ENCODE data around the gene FCHSD2.
"Not testable (repeated sequence)": the region's sequence is repeated elsewhere in the genome, so short reads cannot be mapped to it uniquely, and the experiment has no call there.

Gene FCHSD2

GRCh38 chr11:73147771-73148681, 5.9 kb upstream of the FCHSD2 start:
- DNase-seq: no peak

DNA sequence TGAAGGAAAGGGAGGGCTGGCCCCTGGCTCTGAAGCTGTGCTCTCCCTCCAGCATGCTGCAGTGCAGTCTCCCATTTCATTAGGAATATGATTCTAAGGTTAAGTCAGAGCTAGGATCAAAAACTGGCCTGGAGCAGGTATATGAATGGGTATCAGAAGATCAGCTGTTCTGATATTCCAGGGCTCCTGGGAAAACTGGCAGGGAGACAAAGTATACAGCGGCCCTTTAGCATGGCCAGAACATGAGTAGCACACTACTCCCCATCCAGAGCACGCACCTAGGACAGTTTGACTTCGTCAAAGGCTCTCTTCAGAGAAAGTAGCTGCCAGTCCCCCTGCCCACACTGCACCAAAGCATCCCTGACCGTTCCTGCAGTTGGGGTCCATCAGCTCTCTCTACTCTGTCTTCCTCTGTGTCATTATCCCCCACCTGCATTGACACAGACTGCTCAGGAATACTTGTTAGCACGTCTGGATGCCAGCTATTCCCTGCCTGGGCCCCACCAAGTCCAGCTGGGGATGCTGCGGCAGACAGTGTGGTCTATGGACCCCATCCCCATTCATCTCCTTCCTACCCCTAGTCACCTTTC, 4.0 kb upstream of the FCHSD2 start:
- no peak for DNase-seq

DNA sequence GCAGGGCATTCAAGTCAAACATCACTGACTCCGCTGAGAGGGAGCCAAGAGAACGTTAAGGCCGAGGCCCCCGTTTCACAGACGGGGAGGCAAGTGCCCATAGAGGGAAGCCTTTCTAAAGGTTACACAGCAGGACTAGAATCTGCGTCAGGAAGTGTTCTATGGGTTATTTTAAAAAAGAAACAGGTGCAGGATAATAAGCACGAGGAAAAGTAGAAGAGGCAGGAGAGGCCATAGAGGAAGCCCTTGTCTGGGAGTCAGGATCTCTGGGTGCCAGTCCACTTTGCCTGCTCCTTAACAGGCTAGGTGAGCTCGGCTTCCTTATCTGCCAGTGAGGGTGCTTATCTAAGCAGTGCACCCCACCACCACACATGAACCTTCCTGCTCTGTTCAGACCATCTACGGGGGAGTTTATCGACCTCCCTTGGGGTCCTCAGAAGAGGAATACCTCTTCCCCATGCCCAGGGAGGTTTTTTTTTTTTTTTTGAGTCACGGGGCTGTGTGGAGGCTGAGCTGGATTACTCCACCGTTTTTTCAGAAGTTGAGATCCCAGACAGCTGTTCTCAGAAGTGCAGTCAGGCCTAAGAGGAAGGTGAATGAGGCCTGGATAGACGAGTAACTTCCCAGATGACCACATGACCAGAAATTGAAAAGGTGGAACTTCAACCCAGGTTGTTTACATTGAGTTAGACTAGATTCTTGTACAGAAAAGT, 1.2 kb upstream of the FCHSD2 start:
- DNase-seq: no peak

DNA sequence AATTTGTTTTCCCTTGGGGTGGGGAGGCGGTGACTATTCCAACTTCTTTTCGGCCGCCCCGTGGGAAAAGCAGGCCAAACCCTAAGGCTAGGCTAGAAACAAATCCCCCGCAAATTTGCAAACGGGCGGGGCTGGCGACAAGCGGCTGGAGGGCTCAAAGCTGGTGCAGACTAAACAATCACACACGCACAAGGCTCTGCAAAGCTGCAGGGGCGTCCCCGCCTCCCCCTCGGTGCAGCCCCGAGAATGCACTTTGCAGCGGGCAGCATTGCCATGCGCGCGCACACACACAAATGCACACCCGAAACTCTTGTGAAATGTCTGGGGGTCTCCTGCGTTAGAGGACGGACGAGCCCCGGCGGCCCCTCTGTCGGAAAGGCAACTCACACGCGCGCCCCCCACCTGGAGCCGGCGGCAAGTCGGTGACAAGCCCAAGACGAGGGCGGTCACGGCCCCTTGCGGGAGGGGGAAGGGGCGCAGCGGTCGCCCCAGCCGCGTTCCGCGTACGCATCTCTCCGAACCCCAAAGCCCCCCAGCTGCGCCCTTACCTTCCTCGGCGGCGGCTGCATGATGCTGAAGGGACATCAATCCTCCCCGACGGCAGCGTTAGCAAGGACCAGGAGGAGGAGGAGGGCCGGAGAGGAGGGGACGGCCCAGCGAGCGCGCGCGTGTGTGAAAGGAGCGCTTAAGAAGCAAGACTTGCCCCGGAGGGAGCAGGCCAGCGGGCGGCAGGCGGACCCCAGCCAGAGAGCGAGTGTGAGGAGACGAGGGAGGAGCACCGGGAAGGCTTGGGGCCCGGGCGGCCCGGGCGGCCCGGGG, 600 bp downstream of the FCHSD2 start:
- peak; percentile 67 to 69 for DNase-seq

GRCh38 chr11:73141031-73141308, 1.1 kb downstream of the FCHSD2 start:
- DNase-seq: no peak

DNA sequence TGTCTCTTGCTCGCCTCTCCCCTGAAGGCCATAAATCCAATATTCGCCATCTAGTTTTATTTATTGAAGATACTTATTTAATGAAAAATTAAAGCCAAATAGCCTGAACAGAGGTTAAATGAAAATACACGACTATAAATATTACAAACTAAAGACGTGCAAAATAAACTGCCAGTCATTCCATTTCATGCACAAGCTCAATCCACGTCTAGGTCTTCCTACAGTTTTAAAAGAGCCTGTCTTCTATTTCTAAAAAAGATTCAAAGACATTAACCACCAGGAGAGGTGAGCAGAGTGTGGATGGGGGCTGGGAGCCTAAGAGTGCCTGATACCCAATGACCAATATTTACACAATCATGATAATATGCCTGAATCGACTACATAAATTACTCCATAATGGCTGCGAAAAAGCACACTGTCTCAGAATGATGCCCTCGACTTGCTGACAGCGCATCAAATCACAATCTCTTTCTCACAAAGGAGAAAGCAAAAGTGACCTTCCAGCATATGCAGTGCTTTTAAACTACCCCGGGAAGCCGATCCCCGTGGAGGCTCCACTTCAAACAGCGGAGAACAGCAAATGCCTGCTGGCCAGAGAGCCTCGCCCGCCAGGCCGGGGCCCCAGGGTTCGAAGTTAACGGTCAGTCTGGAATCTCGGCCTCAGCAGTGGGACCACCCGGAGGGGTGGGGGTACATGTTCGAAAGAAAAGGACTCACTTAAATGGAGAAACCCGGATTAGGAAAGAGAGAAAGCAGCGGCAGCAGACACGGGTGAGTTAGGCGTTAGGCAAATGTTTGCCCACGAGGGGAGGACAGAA, 1.7 kb downstream of the FCHSD2 start:
- DNase-seq: peak in 1 of 2 donors; percentile 29

- DNase-seq: no peak
Observed at GRCh38 chr11:73139476-73140198, 2.5 kb downstream of the FCHSD2 start.

DNA sequence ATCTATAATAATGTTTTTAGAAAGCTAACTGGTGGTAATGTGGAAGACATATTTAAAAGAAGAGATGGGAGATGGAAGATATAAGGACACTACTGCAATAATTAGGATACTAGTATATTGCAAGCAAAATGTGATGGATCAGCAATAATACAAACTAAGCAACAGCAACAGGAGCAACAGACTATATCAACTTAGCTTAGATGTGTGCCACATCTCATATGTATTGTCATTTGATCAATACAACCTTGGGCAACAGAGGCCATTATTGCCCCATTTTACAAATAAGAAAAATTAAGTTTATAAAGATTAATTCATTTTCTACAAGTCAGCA, 4.2 kb downstream of the FCHSD2 start:
- no peak for DNase-seq

DNA sequence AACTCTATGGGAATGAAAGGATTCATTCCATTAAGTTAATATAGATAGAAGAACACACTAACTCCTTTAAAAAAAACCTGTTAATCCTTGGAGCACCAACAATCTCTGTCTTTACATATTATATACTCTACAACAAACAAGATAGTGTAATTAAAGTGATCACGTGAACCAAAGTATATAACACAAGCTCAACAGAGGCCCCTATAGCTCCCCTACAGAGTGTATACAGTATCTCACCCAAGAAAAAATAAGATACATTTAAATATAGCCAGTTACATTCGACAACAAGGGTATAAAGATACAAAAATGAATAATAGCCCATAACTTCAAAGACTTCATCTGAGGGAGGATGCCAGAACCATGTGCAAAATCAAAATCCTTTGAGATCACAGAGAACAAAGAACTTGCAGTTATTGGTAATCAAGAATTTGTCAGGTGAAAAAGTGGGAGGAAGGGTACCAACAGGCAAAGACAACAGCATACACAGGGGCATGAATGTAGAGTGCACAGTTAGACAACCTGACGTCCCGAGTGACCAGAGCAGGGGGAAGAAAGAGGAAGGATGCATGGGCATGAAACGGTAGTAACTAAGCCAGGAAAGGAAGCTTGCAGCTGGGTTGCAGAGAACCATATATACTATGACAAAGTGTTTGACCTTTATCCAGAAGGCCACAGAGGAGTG, 4.7 kb downstream of the FCHSD2 start:
- DNase-seq: no peak

GRCh38 chr11:73136722-73137121, 5.4 kb downstream of the FCHSD2 start:
- DNase-seq: not testable (repeated sequence)

- no peak for DNase-seq
Observed at GRCh38 chr11:73135346-73136284, 6.5 kb downstream of the FCHSD2 start.

DNA sequence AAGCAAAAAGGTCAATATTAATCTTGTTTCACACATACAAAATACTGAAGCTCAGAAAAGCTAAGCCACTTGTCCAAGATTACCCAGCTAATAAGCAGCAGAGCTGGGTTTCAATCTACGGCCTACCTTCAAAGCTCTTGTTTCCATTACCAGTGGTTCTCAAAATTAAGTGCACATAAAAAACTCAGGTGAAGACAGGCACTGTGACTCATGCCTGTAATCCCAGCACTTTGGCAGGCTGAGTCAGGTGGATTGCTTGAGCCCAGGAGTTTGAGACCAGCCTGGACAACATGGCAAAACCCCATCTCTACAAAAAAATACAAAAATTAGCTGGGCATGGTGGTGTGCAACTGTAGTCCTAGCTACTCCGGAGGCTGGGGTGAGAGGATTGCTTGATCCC, 9.8 kb downstream of the FCHSD2 start:
- not testable (repeated sequence) for DNase-seq

- no peak for DNase-seq
Observed at GRCh38 chr11:73130181-73130580, 11.9 kb downstream of the FCHSD2 start.

DNA sequence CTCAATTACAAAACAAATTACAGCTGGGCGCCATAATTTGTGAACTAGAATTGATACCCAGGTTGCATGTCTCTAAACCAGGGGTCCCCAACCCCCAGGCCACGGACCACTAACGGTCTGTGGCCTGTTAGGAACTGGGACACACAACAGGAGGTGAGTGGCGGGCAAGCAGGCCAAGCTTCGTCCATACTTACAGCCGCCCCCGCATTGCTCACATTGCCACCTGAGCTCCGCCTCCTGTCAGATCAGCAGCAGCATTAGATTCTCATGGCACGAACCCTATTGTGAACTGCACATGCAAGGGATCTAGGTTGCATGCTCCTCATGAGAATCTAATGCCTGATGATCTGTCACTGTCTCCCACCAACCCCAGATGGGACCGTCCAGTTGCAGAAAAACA, 12.9 kb downstream of the FCHSD2 start:
- DNase-seq: no peak

- no peak for DNase-seq
Observed at GRCh38 chr11:73126804-73127480, 15.2 kb downstream of the FCHSD2 start.

DNA sequence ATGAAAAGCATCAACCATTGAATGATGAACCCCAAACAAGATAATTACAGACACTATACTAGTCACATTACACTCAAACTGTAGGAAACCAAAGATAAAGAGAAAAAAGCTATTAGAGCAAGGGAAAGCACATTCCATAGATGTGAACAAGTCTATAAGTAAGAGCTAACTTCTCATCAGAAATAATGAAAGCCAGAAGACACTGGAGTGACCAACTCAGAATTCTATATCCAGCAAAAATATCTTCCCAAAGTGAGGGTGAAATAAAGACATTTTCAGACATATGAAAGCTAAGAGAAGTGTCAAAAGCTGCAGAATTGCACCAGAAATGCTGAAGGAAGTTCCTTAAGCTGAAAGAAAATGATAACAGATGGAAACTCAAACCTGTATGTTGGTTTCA, 17.3 kb downstream of the FCHSD2 start:
- DNase-seq: no peak

DNA sequence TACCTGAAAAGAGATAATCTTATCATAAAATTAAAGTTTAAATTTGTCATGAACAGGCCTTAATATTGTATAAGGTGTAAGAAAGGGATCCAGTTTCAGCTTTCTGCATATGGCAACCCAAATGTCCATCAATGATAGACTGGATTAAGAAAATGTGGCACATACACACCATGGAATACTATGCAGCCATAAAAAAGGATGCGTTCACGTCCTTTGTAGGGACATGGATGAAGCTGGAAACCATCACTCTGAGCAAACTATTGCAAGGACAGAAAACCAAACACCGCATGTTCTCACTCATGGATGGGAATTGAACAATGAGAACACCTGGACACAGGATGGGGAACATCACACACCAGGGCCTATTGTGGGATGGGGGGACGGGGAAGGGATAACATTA, 18.2 kb downstream of the FCHSD2 start:
- DNase-seq: not testable (repeated sequence)

DNA sequence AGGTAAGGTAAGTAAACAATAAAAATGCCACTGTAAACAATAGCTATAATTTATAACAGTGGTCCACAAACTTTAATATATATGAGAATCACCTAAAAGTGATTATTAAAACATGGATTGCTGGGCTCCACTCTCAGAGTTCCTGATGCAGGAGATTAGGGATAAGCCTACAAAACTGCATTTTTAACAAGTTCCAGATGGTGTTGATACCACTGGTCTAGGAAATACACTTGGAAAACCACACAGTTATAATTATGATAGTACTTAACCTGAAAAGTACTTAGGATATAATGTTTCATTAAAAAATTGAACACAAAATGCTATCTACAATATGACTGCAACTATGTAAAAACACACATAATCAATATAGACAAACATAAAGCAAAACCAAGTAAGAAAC, 20.4 kb downstream of the FCHSD2 start:
- no peak for DNase-seq

GRCh38 chr11:73117071-73117470, 25.0 kb downstream of the FCHSD2 start:
- DNase-seq: no peak

Data from CD4-positive, alpha-beta T cell treated with Interleukin-4 for 1 hour (primary cell).